ENCODE results near the gene ABCB1. TPM values are rescaled to one million over a fixed set of nuclear protein-coding genes. Genes with fewer than 3 reads are reported as not detected.

ABCB1 gene
- total and polyA plus RNA-seq, 12 donors: 64.5 to 1,762 (median 363) TPM

- H3K36me3 ChIP-seq (replicated peaks in 1 of 2): peaks cover 0 to 9% of the 10 kb centered on the region in 2 donors
- H3K9me3 ChIP-seq (replicated peaks in 1 of 3): no peaks in the 10 kb centered on the region
- no peaks in the 10 kb centered on the region for H3K27me3 ChIP-seq
- no peak for DNase-seq
- peak overlapping the region in 3 of 5 donors; percentile 17 to 65 (median 28) for H3K27ac ChIP-seq
- TF ChIP-seq CTCF (IDR thresholded peaks at IDR 0.05) (no peak), POLR2A (IDR thresholded peaks at IDR 0.05) (no peak)
- intact Hi-C loops (cut with DNase I): no loop called here
- H3K4me1 ChIP-seq (replicated peaks in 1 of 2): peaks cover 0 to 24% of the 10 kb centered on the region in 2 donors
- WGBS, 4 donors: 60 to 76% (median 63%) methylated on average over 5 of the region's 5 CpGs
- H3K4me3 ChIP-seq: no peak overlapping the region
These were observed 95.0 kb downstream of the ABCB1 start for GRCh38 chr7:87505557-87506245.

GRCh38 chr7:87505122-87505521, 95.6 kb downstream of the ABCB1 start:
- 42 to 60% (median 47%) methylated on average over 5 of the region's 5 CpGs for WGBS, 4 donors

GRCh38 chr7:87499494-87499893, 101.2 kb downstream of the ABCB1 start:
- Histone ChIP-seq H3K9me3 (replicated peaks in 1 of 3) (no peaks in the 10 kb centered on the region), H3K4me1 (replicated peaks in 1 of 2) (peaks cover 0 to 5% of the 10 kb centered on the region in 2 donors), H3K36me3 (replicated peaks in 1 of 2) (no peaks in the 10 kb centered on the region), H3K27me3 (no peaks in the 10 kb centered on the region), H3K4me3 (no peak overlapping the region), H3K27ac (peak overlapping the region in 2 of 5 donors; percentile 33 to 48)
- intact Hi-C loops (cut with DNase I): no loop called here
- TF ChIP-seq CTCF (IDR thresholded peaks at IDR 0.05) (no peak), POLR2A (IDR thresholded peaks at IDR 0.05) (no peak)
- 43 to 55% (median 51%) methylated on average over 3 of the region's 3 CpGs for WGBS, 4 donors
- DNase-seq: peak; percentile 42 to 70 (median 57)

More at GRCh38 chr7:87505122-87505521, 95.6 kb downstream of the ABCB1 start:
- Histone ChIP-seq H3K27me3 (no peaks in the 10 kb centered on the region), H3K9me3 (replicated peaks in 1 of 3) (no peaks in the 10 kb centered on the region), H3K27ac (peak overlapping the region in 2 of 5 donors; percentile 28 to 65), H3K36me3 (replicated peaks in 1 of 2) (peaks cover 0 to 9% of the 10 kb centered on the region in 2 donors), H3K4me3 (no peak overlapping the region), H3K4me1 (replicated peaks in 1 of 2) (peaks cover 0 to 18% of the 10 kb centered on the region in 2 donors)
- no peak for DNase-seq
- intact Hi-C loops (cut with DNase I): no loop called here
- no peak for TF ChIP-seq POLR2A (IDR thresholded peaks at IDR 0.05)
- no peak for TF ChIP-seq CTCF (IDR thresholded peaks at IDR 0.05)

GRCh38 chr7:87498893-87499292, 101.8 kb downstream of the ABCB1 start:
- WGBS, 4 donors: 31 to 48% (median 42%) methylated on average over 1 of the region's 1 CpG
- intact Hi-C loops (cut with DNase I): no loop called here
- H3K4me1 ChIP-seq (replicated peaks in 1 of 2): peaks cover 0 to 5% of the 10 kb centered on the region in 2 donors
- no peaks in the 10 kb centered on the region for H3K9me3 ChIP-seq (replicated peaks in 1 of 3)
- TF ChIP-seq CTCF (IDR thresholded peaks at IDR 0.05) (no peak), POLR2A (IDR thresholded peaks at IDR 0.05) (no peak)
- H3K36me3 ChIP-seq (replicated peaks in 1 of 2): no peaks in the 10 kb centered on the region
- peak overlapping the region in 1 of 5 donors; percentile 55 for H3K27ac ChIP-seq
- DNase-seq: no peak
- no peak overlapping the region for H3K4me3 ChIP-seq
- no peaks in the 10 kb centered on the region for H3K27me3 ChIP-seq

Data from adrenal gland (tissue), 12 donors.